ENCODE results near the gene MCC. TPM values are rescaled to one million over a fixed set of nuclear protein-coding genes. Genes with fewer than 3 reads are reported as not detected.

MCC gene
- total RNA-seq, 1 experiment from 2014 or later = 0.41 TPM

DNA sequence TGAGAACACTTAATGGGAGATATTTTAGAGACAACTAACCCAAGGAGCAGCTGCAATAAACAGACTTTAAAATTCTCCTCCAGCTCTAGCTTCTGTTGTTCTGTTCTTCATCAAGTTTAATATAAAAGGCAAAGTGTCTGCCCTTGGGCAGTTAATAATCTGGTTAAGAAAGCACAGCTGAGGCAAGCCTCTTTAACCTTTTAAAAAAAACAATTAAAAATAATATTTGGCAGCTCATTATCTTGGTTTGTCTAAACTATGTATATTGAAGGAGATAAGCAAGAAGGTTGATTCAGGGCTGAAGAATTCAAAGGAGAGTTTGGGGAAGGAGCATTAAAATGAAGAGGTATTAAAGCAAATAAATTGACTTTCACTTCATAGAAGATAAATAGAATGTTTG lies 128.8 kb downstream of the MCC start:
- Histone ChIP-seq H3K27ac (ENCODE audit: low read length) (no peak overlapping the region), H3K27me3 (ENCODE audit: control insufficient read depth, insufficient read depth, low read length) (no peaks in the 10 kb centered on the region), H3K4me1 (ENCODE audit: control insufficient read depth, insufficient read depth, low read length) (no peaks in the 10 kb centered on the region), H3K36me3 (ENCODE audit: control insufficient read depth, insufficient read depth, low read length) (no peaks in the 10 kb centered on the region), H3K9me3 (ENCODE audit: control insufficient read depth, insufficient read depth, low read depth, low read length) (no peaks in the 10 kb centered on the region), H3K4me3 (ENCODE audit: low read depth in 2 of 2, low read length in 2 of 2) (no peak overlapping the region)
- ChIA-PET CTCF (interaction anchor here (0.7 kb wide), 1 partner anchor 14 kb away, joined by 3 read pairs; no protein-coding TSS in a partner anchor), POLR2A (no interaction called here)
- no peak for DNase-seq (ENCODE audit: low read depth, low spot score)
- intact Hi-C loops (cut with micrococcal nuclease; ENCODE audit: unreplicated experiment) = no loop called here
- no peak for TF ChIP-seq SIN3A (IDR thresholded peaks at IDR 0.05; ENCODE audit: borderline replicate concordance, insufficient read depth, low read depth, low read length)
- no peak for TF ChIP-seq REST (IDR thresholded peaks at IDR 0.05; ENCODE audit: insufficient read depth in 1 of 2, low read depth in 2 of 2, low read length in 1 of 2)
- no peak for TF ChIP-seq CTCF (IDR thresholded peaks at IDR 0.05)
- no peak for TF ChIP-seq TCF7L2 (IDR thresholded peaks at IDR 0.05; ENCODE audit: low read depth, low read length)
- TF ChIP-seq POLR2AphosphoS5 (IDR thresholded peaks at IDR 0.05; ENCODE audit: low read depth, low read length) = no peak
- ATAC-seq = no peak
- no TSS peak for BruUV-seq (replicated peaks)
- in situ Hi-C loops (cut with HindIII; ENCODE audit: low pct_unique_long_range_greater_than_20kb, low sequenced_read_pairs) = no loop called here

DNA sequence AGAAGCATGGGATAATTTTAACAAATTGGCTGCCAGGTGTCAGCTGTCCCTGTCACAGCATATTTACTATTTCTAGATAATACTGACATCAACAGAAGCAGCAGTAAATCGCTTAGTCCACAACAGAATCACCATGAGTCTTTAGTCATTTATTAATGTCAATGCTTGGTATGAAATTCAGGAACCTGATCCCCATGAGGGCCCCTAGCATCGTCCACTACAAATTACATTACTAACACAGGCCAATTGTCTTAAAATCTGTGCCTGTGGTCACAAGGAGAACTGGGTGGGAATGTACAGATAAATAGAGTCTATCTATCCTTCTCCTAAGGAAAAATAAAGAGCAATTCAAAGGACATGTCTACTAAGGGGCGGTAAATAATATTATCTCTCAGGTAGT lies 129.6 kb downstream of the MCC start:
- H3K4me1 ChIP-seq (ENCODE audit: control insufficient read depth, insufficient read depth, low read length) = no peaks in the 10 kb centered on the region
- H3K4me3 ChIP-seq (ENCODE audit: low read depth in 2 of 2, low read length in 2 of 2) = no peak overlapping the region
- intact Hi-C loops (cut with micrococcal nuclease; ENCODE audit: unreplicated experiment) (no loop called here), in situ Hi-C loops (cut with HindIII; ENCODE audit: low pct_unique_long_range_greater_than_20kb, low sequenced_read_pairs) (no loop called here)
- H3K36me3 ChIP-seq (ENCODE audit: control insufficient read depth, insufficient read depth, low read length) = no peaks in the 10 kb centered on the region
- TF ChIP-seq REST (IDR thresholded peaks at IDR 0.05; ENCODE audit: insufficient read depth in 1 of 2, low read depth in 2 of 2, low read length in 1 of 2) (no peak), TCF7L2 (IDR thresholded peaks at IDR 0.05; ENCODE audit: low read depth, low read length) (no peak), CTCF (IDR thresholded peaks at IDR 0.05) (no peak), SIN3A (IDR thresholded peaks at IDR 0.05; ENCODE audit: borderline replicate concordance, insufficient read depth, low read depth, low read length) (no peak), POLR2AphosphoS5 (IDR thresholded peaks at IDR 0.05; ENCODE audit: low read depth, low read length) (no peak)
- CTCF ChIA-PET = interaction anchor here (0.7 kb wide), 1 partner anchor 15 kb away, joined by 3 read pairs; no protein-coding TSS in a partner anchor
- BruUV-seq (replicated peaks) = no TSS peak
- H3K27ac ChIP-seq (ENCODE audit: low read length) = no peak overlapping the region
- H3K9me3 ChIP-seq (ENCODE audit: control insufficient read depth, insufficient read depth, low read depth, low read length) = no peaks in the 10 kb centered on the region
- no peak for ATAC-seq
- no peak for DNase-seq (ENCODE audit: low read depth, low spot score)
- POLR2A ChIA-PET = no interaction called here
- no peaks in the 10 kb centered on the region for H3K27me3 ChIP-seq (ENCODE audit: control insufficient read depth, insufficient read depth, low read length)

All from Panc1 (cell line).